Hindlimb muscle (tissue), 1 donor: ENCODE results near the gene FUBP3. TPM values are rescaled to one million over a fixed set of nuclear protein-coding genes. Genes with fewer than 3 reads are reported as not detected.

Experiments used
- DNase-seq: peaks from one replicate; pipeline ENCODE4 v3.0.0-alpha.2; 2013
- polyA plus RNA-seq: library from polyadenylated mRNA; unstranded; fragments of 120-200 nt; gene quantifications from one replicate; pipeline ENCODE4 v1.2.1, GENCODE V29; 2013; ENCODE audit not compliant: insufficient read length

Gene FUBP3
- polyA plus RNA-seq, 1 donor, result 43.4 TPM

GRCh38 chr9:130635721-130636647 lies 56.6 kb downstream of the FUBP3 start:
- no peak for DNase-seq

GRCh38 chr9:130636648-130637020 lies 57.3 kb downstream of the FUBP3 start:
- no peak for DNase-seq

- no peak for DNase-seq
Measured at GRCh38 chr9:130638284-130639123, 59.1 kb downstream of the FUBP3 start.

GRCh38 chr9:130639124-130639765 lies 59.9 kb downstream of the FUBP3 start:
- no peak for DNase-seq

GRCh38 chr9:130639866-130640555 lies 60.6 kb downstream of the FUBP3 start:
- no peak for DNase-seq

- no peak for DNase-seq
Measured at GRCh38 chr9:130640681-130641080, 61.3 kb downstream of the FUBP3 start.

- DNase-seq, result no peak
Measured at GRCh38 chr9:130642926-130643325, 63.5 kb downstream of the FUBP3 start.

- DNase-seq, result no peak
Measured at GRCh38 chr9:130651221-130651620, 71.8 kb downstream of the FUBP3 start.

- DNase-seq, result no peak
Measured at GRCh38 chr9:130651752-130652151, 72.4 kb downstream of the FUBP3 start.

GRCh38 chr9:130654879-130655278 lies 75.5 kb downstream of the FUBP3 start:
- no peak for DNase-seq

- DNase-seq, result no peak
Measured at GRCh38 chr9:130658893-130659698, 79.7 kb downstream of the FUBP3 start.

- no peak for DNase-seq
Measured at GRCh38 chr9:130659699-130660248, 80.4 kb downstream of the FUBP3 start.

- DNase-seq, result no peak
Measured at GRCh38 chr9:130660326-130660682, 80.9 kb downstream of the FUBP3 start.

- DNase-seq, result no peak
Measured at GRCh38 chr9:130660683-130661450, 81.5 kb downstream of the FUBP3 start.

GRCh38 chr9:130661451-130662098 lies 82.2 kb downstream of the FUBP3 start:
- DNase-seq, result no peak

GRCh38 chr9:130662099-130662969 lies 83.0 kb downstream of the FUBP3 start:
- DNase-seq, result no peak

GRCh38 chr9:130662970-130663257 lies 83.5 kb downstream of the FUBP3 start:
- no peak for DNase-seq

GRCh38 chr9:130663258-130663976 lies 84.0 kb downstream of the FUBP3 start:
- DNase-seq, result no peak

GRCh38 chr9:130663977-130664250 lies 84.5 kb downstream of the FUBP3 start:
- no peak for DNase-seq
